Skeletal muscle satellite cell (primary cell): ENCODE measurements around the gene GSS.
"Not testable (repeated sequence)": the region's sequence is repeated elsewhere in the genome, so short reads cannot be mapped to it uniquely, and the experiment has no call there.

Experiments used
- H3K27me3 ChIP-seq: 2 replicates; pipeline ENCODE4 v1.7.0; 2013; ENCODE audit warnings: low read length; ENCODE audit not compliant: control insufficient read depth, insufficient read depth
- H3K36me3 ChIP-seq: 2 replicates; pipeline ENCODE4 v1.7.0; 2013; ENCODE audit warnings: mild to moderate bottlenecking, control low read depth, low read length; ENCODE audit not compliant: insufficient read depth
- H3K4me1 ChIP-seq: 2 replicates; pipeline ENCODE4 v1.7.0; 2013; ENCODE audit warnings: low read length; ENCODE audit not compliant: control insufficient read depth, insufficient read depth
- H3K4me2 ChIP-seq: 2 replicates; pipeline ENCODE4 v1.7.0; 2013; ENCODE audit warnings: mild to moderate bottlenecking, low read length
- H3K4me3 ChIP-seq: 2 replicates; pipeline ENCODE4 v1.7.0; 2013; ENCODE audit warnings: low read length
- H3K9ac ChIP-seq: 2 replicates; pipeline ENCODE4 v1.7.0; 2013; ENCODE audit warnings: mild to moderate bottlenecking, low read depth, low read length, moderate library complexity
- H3K9me3 ChIP-seq: replicated peaks from 2 replicates; pipeline ENCODE4 v1.7.0; 2013; ENCODE audit warnings: mild to moderate bottlenecking, control low read depth, low read length
- small RNA-seq: library from RNA; depleted of rRNA; stranded (forward); fragments of <200 nt; gene quantifications from one replicate; pipeline ENCODE3, GENCODE V24; 2012

The GSS gene

GRCh38 chr20:34888468-34888867 lies 67.1 kb downstream of the GSS start:
- no peaks in the 10 kb centered on the region for H3K27me3 ChIP-seq
- no peak overlapping the region for H3K4me2 ChIP-seq
- no peak overlapping the region for H3K4me3 ChIP-seq
- peaks cover 6% of the 10 kb centered on the region for H3K36me3 ChIP-seq
- no peaks in the 10 kb centered on the region for H3K9me3 ChIP-seq
- H3K9ac ChIP-seq, result no peak overlapping the region
- H3K4me1 ChIP-seq, result peaks cover 11% of the 10 kb centered on the region

- H3K27me3 ChIP-seq, result no peaks in the 10 kb centered on the region
- H3K4me3 ChIP-seq, result no peak overlapping the region
- no peak overlapping the region for H3K9ac ChIP-seq
- no peak overlapping the region for H3K4me2 ChIP-seq
- H3K36me3 ChIP-seq, result peaks cover 13% of the 10 kb centered on the region
- peaks cover 11% of the 10 kb centered on the region for H3K4me1 ChIP-seq
- no peaks in the 10 kb centered on the region for H3K9me3 ChIP-seq
Observed at GRCh38 chr20:34887023-34887422, 68.6 kb downstream of the GSS start.

- no peaks in the 10 kb centered on the region for H3K27me3 ChIP-seq
- no peaks in the 10 kb centered on the region for H3K9me3 ChIP-seq
- no peak overlapping the region for H3K9ac ChIP-seq
- H3K4me1 ChIP-seq, result peaks cover 5% of the 10 kb centered on the region
- H3K36me3 ChIP-seq, result peaks cover 13% of the 10 kb centered on the region
- H3K4me3 ChIP-seq, result no peak overlapping the region
- no peak overlapping the region for H3K4me2 ChIP-seq
Observed at GRCh38 chr20:34886122-34886521, 69.5 kb downstream of the GSS start.

- Histone ChIP-seq H3K27me3 (no peaks in the 10 kb centered on the region), H3K9me3 (no peaks in the 10 kb centered on the region), H3K36me3 (peaks cover 13% of the 10 kb centered on the region), H3K4me2 (no peak overlapping the region), H3K9ac (no peak overlapping the region), H3K4me1 (no peaks in the 10 kb centered on the region), H3K4me3 (no peak overlapping the region)
Observed at GRCh38 chr20:34884260-34884659, 71.3 kb downstream of the GSS start.

- Histone ChIP-seq H3K9me3 (no peaks in the 10 kb centered on the region), H3K4me1 (no peaks in the 10 kb centered on the region), H3K4me2 (no peak overlapping the region), H3K27me3 (no peaks in the 10 kb centered on the region), H3K9ac (no peak overlapping the region), H3K36me3 (peaks cover 13% of the 10 kb centered on the region), H3K4me3 (no peak overlapping the region)
Observed at GRCh38 chr20:34883809-34884208, 71.8 kb downstream of the GSS start.

- Histone ChIP-seq H3K36me3 (peaks cover 13% of the 10 kb centered on the region), H3K9ac (no peak overlapping the region), H3K9me3 (no peaks in the 10 kb centered on the region), H3K4me2 (no peak overlapping the region), H3K27me3 (no peaks in the 10 kb centered on the region), H3K4me3 (no peak overlapping the region), H3K4me1 (no peaks in the 10 kb centered on the region)
Observed at GRCh38 chr20:34883087-34883688, 72.4 kb downstream of the GSS start.

- Histone ChIP-seq H3K4me1 (no peaks in the 10 kb centered on the region), H3K4me2 (no peak overlapping the region), H3K9me3 (no peaks in the 10 kb centered on the region), H3K27me3 (no peaks in the 10 kb centered on the region), H3K36me3 (peaks cover 13% of the 10 kb centered on the region), H3K4me3 (no peak overlapping the region), H3K9ac (no peak overlapping the region)
Observed at GRCh38 chr20:34881689-34882088, 73.9 kb downstream of the GSS start.

GRCh38 chr20:34880971-34881370 lies 74.6 kb downstream of the GSS start:
- not testable (repeated sequence) for H3K4me2 ChIP-seq, H3K4me1 ChIP-seq, H3K9ac ChIP-seq, H3K4me3 ChIP-seq, H3K9me3 ChIP-seq, H3K27me3 ChIP-seq
- peaks cover 13% of the 10 kb centered on the region for H3K36me3 ChIP-seq

- H3K9ac ChIP-seq, result no peak overlapping the region
- no peak overlapping the region for H3K4me3 ChIP-seq
- H3K36me3 ChIP-seq, result peaks cover 13% of the 10 kb centered on the region
- peaks cover 4% of the 10 kb centered on the region for H3K4me1 ChIP-seq
- no peaks in the 10 kb centered on the region for H3K9me3 ChIP-seq
- H3K27me3 ChIP-seq, result no peaks in the 10 kb centered on the region
- no peak overlapping the region for H3K4me2 ChIP-seq
Observed at GRCh38 chr20:34880215-34880850, 75.3 kb downstream of the GSS start.

Small RNAs within 50 kb of the gene (small RNA-seq; reads per million reads assigned to genes)
- gene MIR499A, result 0.28 reads per million
